Uterus (tissue), 2 donors: ENCODE measurements around the gene MIAT.

Experiments used
- CTCF ChIP-seq, 4 experiments: fragments of 200-600 bp in 2 of 4; fragments of 450-650 bp in 2 of 4; sonication (generic) in 2 of 4; IDR thresholded peaks; one replicate each; pipeline ENCODE4 v1.5.1; 2016 to 2019; ENCODE audit warnings: antibody characterized with exemption in 4 of 4, mild to moderate bottlenecking in 2 of 4, moderate library complexity in 1 of 4
- POLR2A ChIP-seq, 2 donors: fragments of 450-650 bp; IDR thresholded peaks; one replicate each; pipeline ENCODE4 v1.6.1; 2016; ENCODE audit warnings: antibody characterized with exemption in 2 of 2, mild to moderate bottlenecking in 1 of 2, moderate library complexity in 1 of 2

DNA sequence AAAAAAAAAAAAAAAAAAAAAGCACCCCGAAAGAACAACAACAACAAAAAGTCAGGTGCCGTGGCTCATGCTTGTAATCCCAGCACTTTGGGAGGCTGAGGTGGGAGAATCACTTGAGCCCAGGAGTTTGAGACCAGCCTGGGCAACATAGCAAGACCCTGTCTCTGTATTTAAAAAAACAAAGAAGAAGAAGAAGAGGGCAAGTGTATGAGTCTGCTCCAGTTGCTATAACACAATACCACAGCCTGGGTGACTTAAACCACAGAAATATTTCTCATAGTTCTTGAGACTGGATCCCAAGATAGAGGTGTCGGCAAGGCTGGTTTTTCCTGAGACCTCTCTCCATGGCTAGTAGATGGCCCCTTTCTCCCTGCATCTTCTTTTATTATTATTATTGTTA, 23.2 kb upstream of the MIAT start:
- TF ChIP-seq CTCF (IDR thresholded peaks at IDR 0.05) (no peak), POLR2A (IDR thresholded peaks at IDR 0.05) (no peak)
